Measurements from ENCODE around the gene SDHC. TPM values are rescaled to one million over a fixed set of nuclear protein-coding genes. Genes with fewer than 3 reads are reported as not detected.

The SDHC gene
- polyA plus RNA-seq, 1 donor, result 194 TPM

Other genes starting within 250 kb of the SDHC start
- gene ARHGAP30, start 244.5 kb upstream of the SDHC start, polyA plus RNA-seq, result 5.7 TPM
- gene NECTIN4, start 224.8 kb upstream of the SDHC start, polyA plus RNA-seq, result 0.42 TPM
- 5.6 TPM for gene KLHDC9, start 216.0 kb upstream of the SDHC start, polyA plus RNA-seq
- 72.5 TPM for gene PFDN2, start 196.3 kb upstream of the SDHC start, polyA plus RNA-seq
- gene NIT1, start 196.3 kb upstream of the SDHC start, polyA plus RNA-seq, result 80.6 TPM
- gene DEDD, start 181.7 kb upstream of the SDHC start, polyA plus RNA-seq, result 33.0 TPM
- 135 TPM for gene UFC1, start 160.4 kb upstream of the SDHC start, polyA plus RNA-seq
- gene USP21, start 154.9 kb upstream of the SDHC start, polyA plus RNA-seq, result 29.4 TPM
- gene PPOX, start 148.0 kb upstream of the SDHC start, polyA plus RNA-seq, result 26.2 TPM
- 38.4 TPM for gene B4GALT3, start 136.9 kb upstream of the SDHC start, polyA plus RNA-seq
- gene ADAMTS4, start 115.3 kb upstream of the SDHC start, polyA plus RNA-seq, result 1.2 TPM
- 125 TPM for gene NDUFS2, start 112.0 kb upstream of the SDHC start, polyA plus RNA-seq
- gene FCER1G, start 99.1 kb upstream of the SDHC start, polyA plus RNA-seq, result 35.9 TPM
- 29.3 TPM for gene APOA2, start 90.8 kb upstream of the SDHC start, polyA plus RNA-seq
- gene TOMM40L, start 88.3 kb upstream of the SDHC start, polyA plus RNA-seq, result 16.2 TPM
- 13.1 TPM for gene NR1I3, start 76.2 kb upstream of the SDHC start, polyA plus RNA-seq
- gene PCP4L1, start 55.6 kb upstream of the SDHC start, polyA plus RNA-seq, result 9.4 TPM
- 10.1 TPM for gene MPZ, start 4.4 kb upstream of the SDHC start, polyA plus RNA-seq
- gene CFAP126, start 53.5 kb downstream of the SDHC start, polyA plus RNA-seq, result 0.15 TPM
- gene FCGR2A, start 191.1 kb downstream of the SDHC start, polyA plus RNA-seq, result 3.0 TPM
- 0.46 TPM for gene HSPA6, start 210.2 kb downstream of the SDHC start, polyA plus RNA-seq
- 3.1 TPM for gene FCGR3A, start 235.4 kb downstream of the SDHC start, polyA plus RNA-seq

Data from large intestine (tissue), 1 donor.